CD14-positive monocyte (primary cell): Measurements from ENCODE around the gene VARS1. TPM values are rescaled to one million over a fixed set of nuclear protein-coding genes. Genes with fewer than 3 reads are reported as not detected.

Experiments used
- DNase-seq, 3 donors: peaks; one replicate each; pipeline ENCODE4 v3.0.0-alpha.2; 2011 to 2022
- H2AFZ ChIP-seq: 2 replicates; pipeline ENCODE4 v1.6.0; 2012; ENCODE audit warnings: mild to moderate bottlenecking, low read depth, low read length, inconsistent platforms; ENCODE audit not compliant: insufficient read depth, poor library complexity, severe bottlenecking
- H3K27ac ChIP-seq, 2 donors: 1 replicate in 1 of 2; 2 replicates in 1 of 2; pipeline ENCODE4 v1.5.1; 2012 to 2013; ENCODE audit warnings: low read length in 2 of 2, control low read depth in 1 of 2, inconsistent platforms in 1 of 2, low read depth in 1 of 2, mild to moderate bottlenecking in 1 of 2
- H3K27me3 ChIP-seq, 2 donors: one replicate each; pipeline versions ENCODE4 v1.6.0 to v1.6.1; 2011 to 2013; ENCODE audit warnings: low read length in 2 of 2; ENCODE audit not compliant: control insufficient read depth in 2 of 2, insufficient read depth in 2 of 2
- H3K36me3 ChIP-seq, 2 donors: replicated peaks in 1 of 2; 1 replicate in 1 of 2; 2 replicates in 1 of 2; pipeline versions ENCODE4 v1.5.1 to v1.6.1; 2012 to 2013; ENCODE audit warnings: low read length in 2 of 2, control low read depth in 1 of 2, inconsistent platforms in 1 of 2, mild to moderate bottlenecking in 1 of 2; ENCODE audit not compliant: insufficient read depth in 2 of 2, control insufficient read depth in 1 of 2
- H3K4me1 ChIP-seq, 2 donors: 1 replicate in 1 of 2; 2 replicates in 1 of 2; pipeline versions ENCODE4 v1.5.1 to v1.6.1; 2012 to 2013; ENCODE audit warnings: low read length in 2 of 2, control low read depth in 1 of 2, inconsistent platforms in 1 of 2, mild to moderate bottlenecking in 1 of 2, moderate library complexity in 1 of 2; ENCODE audit not compliant: insufficient read depth in 2 of 2, control insufficient read depth in 1 of 2
- H3K4me2 ChIP-seq: replicated peaks from 2 replicates; pipeline ENCODE3; 2012; ENCODE audit warnings: low read length, moderate library complexity, mild to moderate bottlenecking; ENCODE audit not compliant: poor library complexity, severe bottlenecking; ENCODE audit errors: extremely low read depth
- H3K4me3 ChIP-seq, 3 experiments: fragments of 200-600 bp in 1 of 3; sonication (generic) in 1 of 3; replicated peaks in 1 of 3; 1 replicate in 2 of 3; 2 replicates in 1 of 3; pipeline ENCODE4 v1.5.1; 2011 to 2013; ENCODE audit warnings: low read length in 3 of 3, mild to moderate bottlenecking in 3 of 3, control low read depth in 2 of 3, low read depth in 2 of 3, inconsistent platforms in 1 of 3, moderate library complexity in 1 of 3
- H3K79me2 ChIP-seq: 2 replicates; pipeline ENCODE4 v1.6.0; 2012; ENCODE audit warnings: mild to moderate bottlenecking, control low read depth, inconsistent platforms, low read length, moderate library complexity; ENCODE audit not compliant: insufficient read depth
- H3K9ac ChIP-seq: 2 replicates; pipeline ENCODE4 v1.6.0; 2017; ENCODE audit warnings: low read length, mild to moderate bottlenecking; ENCODE audit not compliant: insufficient read depth, poor library complexity, severe bottlenecking
- H3K9me3 ChIP-seq, 2 donors: replicated peaks in 1 of 2; 1 replicate in 1 of 2; 2 replicates in 1 of 2; pipeline versions ENCODE4 v1.5.1 to v1.6.1; 2012 to 2013; ENCODE audit warnings: low read length in 2 of 2, control low read depth in 1 of 2; ENCODE audit not compliant: control insufficient read depth in 1 of 2, insufficient read depth in 1 of 2
- H4K20me1 ChIP-seq: 2 replicates; pipeline ENCODE4 v1.6.0; 2012; ENCODE audit warnings: mild to moderate bottlenecking, low read length, control low read depth, moderate library complexity; ENCODE audit not compliant: insufficient read depth
- H3K27ac Mint-ChIP-seq, 7 donors: one replicate each; pipeline ENCODE4 v1.8.0; 2020; ENCODE audit warnings: mild to moderate bottlenecking in 7 of 7, mixed read lengths in 7 of 7, moderate library complexity in 6 of 7, inconsistent platforms in 2 of 7
- H3K27me3 Mint-ChIP-seq, 3 donors: one replicate each; pipeline ENCODE4 v1.8.0; 2021 to 2022; ENCODE audit warnings: low read depth in 3 of 3, mild to moderate bottlenecking in 3 of 3, mixed read lengths in 3 of 3, moderate library complexity in 3 of 3, inconsistent platforms in 1 of 3
- H3K36me3 Mint-ChIP-seq, 2 donors: one replicate each; pipeline ENCODE4 v1.8.0; 2020; ENCODE audit warnings: mixed read lengths in 2 of 2, inconsistent platforms in 1 of 2, mild to moderate bottlenecking in 1 of 2
- H3K4me1 Mint-ChIP-seq: one replicate; pipeline ENCODE4 v1.8.0; 2020; ENCODE audit warnings: mild to moderate bottlenecking, mixed read lengths
- H3K4me3 Mint-ChIP-seq, 2 donors: one replicate each; pipeline ENCODE4 v1.8.0; 2020; ENCODE audit warnings: mild to moderate bottlenecking in 2 of 2, mixed read lengths in 2 of 2, moderate library complexity in 1 of 2
- H3K9me3 Mint-ChIP-seq, 7 donors: one replicate each; pipeline ENCODE4 v1.8.0; 2020 to 2022; ENCODE audit warnings: mixed read lengths in 7 of 7, mild to moderate bottlenecking in 6 of 7, moderate library complexity in 6 of 7, inconsistent platforms in 2 of 7
- WGBS: methylation state at CpG from one replicate; pipeline ENCODE4 v1.1.5; 2013; ENCODE audit warnings: missing lambda C conversion rate; ENCODE audit not compliant: insufficient coverage; 5-methylcytosine and 5-hydroxymethylcytosine counted together
- intact Hi-C, 2 donors: fragments of 100-400 bp; cut with micrococcal nuclease; formaldehyde crosslinking; loops; one replicate each; pipeline versions ENCODE4 v1.15.0 to v1.15.1; 2023
- polyA plus RNA-seq, 3 donors: library from polyadenylated mRNA; depleted of rRNA in 1 of 3; unstranded in 2 of 3; stranded (reverse) in 1 of 3; fragments of 300-500 nt in 2 of 3; fragments of >200 nt in 1 of 3; fragmentation: Illumina TruSeq in 2 of 3; gene quantifications; 1 replicate in 2 of 3; 2 replicates in 1 of 3; pipeline ENCODE4 v1.2.3, GENCODE V29; 2012 to 2021
- TF ChIP-seq, protein P1 (sequence below): fragments of 200-600 bp; IDR thresholded peaks from one replicate; pipeline ENCODE4 v1.8.0; 2022; ENCODE audit warnings: antibody characterized with exemption, mild to moderate bottlenecking

The VARS1 gene
- polyA plus RNA-seq, 3 donors: 22.2 to 28.9 (median 27.3) TPM

DNA sequence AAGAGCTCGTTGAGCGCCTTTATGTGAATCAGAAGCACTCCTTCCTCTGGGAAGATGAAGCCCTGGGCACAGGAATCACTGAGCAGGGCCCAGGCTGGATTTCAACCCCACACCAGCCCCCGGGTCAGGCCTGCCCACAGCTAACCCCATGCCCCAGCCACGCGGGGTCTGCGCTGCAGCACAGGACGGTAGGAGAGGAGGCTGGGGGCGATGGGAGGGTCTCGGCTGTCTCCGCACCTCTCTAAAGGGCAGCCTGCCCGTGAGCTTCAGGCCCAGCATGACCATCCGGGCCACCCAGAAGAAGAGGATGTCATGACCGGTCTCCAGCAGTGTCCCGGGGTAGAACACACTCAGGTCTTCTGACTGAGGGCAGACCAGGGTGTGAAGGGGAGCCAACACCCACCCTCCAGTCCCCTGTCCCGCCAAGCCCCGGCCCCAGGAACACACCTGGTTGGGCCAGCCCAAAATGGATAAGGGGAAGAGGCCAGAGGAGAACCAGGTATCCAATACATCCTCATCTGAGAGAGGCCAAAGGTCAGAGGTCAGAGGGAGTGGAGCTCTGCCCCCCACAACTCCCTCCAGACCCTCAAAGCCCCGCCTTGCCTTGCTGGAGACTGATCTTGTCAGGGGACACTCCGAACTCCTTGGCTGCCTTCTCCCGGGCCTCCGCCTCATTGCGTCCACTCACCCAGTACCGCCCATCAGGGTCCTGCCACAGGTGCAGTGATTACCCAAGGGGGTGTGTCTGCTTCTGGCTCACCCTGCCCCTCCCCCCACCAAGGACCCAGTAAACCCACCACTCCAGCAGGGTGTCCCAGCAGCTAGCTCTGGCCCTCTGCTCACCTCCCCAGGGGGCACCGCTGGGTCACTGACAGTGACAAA, 14.1 kb downstream of the VARS1 start:
- no peaks in the 10 kb centered on the region for H4K20me1 ChIP-seq
- intact Hi-C loops: no loop called here
- TF ChIP-seq, protein P1, sequence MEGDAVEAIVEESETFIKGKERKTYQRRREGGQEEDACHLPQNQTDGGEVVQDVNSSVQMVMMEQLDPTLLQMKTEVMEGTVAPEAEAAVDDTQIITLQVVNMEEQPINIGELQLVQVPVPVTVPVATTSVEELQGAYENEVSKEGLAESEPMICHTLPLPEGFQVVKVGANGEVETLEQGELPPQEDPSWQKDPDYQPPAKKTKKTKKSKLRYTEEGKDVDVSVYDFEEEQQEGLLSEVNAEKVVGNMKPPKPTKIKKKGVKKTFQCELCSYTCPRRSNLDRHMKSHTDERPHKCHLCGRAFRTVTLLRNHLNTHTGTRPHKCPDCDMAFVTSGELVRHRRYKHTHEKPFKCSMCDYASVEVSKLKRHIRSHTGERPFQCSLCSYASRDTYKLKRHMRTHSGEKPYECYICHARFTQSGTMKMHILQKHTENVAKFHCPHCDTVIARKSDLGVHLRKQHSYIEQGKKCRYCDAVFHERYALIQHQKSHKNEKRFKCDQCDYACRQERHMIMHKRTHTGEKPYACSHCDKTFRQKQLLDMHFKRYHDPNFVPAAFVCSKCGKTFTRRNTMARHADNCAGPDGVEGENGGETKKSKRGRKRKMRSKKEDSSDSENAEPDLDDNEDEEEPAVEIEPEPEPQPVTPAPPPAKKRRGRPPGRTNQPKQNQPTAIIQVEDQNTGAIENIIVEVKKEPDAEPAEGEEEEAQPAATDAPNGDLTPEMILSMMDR: no peak
- Mint-ChIP-seq H3K9me3 (no peaks in the 10 kb centered on the region), H3K4me1 (peaks cover 13% of the 10 kb centered on the region), H3K36me3 (peaks cover 60 to 88% of the 10 kb centered on the region in 2 donors), H3K4me3 (no peak overlapping the region), H3K27me3 (peaks cover 0 to 3% (median 2%) of the 10 kb centered on the region in 3 donors), H3K27ac (peak overlapping the region in 3 of 7 donors; percentile 34 to 58 (median 38))
- no peaks in the 10 kb centered on the region for H3K27me3 ChIP-seq
- H3K4me3 ChIP-seq: no peak overlapping the region
- no peak overlapping the region for H3K4me2 ChIP-seq
- H3K9me3 ChIP-seq: no peaks in the 10 kb centered on the region
- H2AFZ ChIP-seq: no peak overlapping the region
- H3K9ac ChIP-seq: no peak overlapping the region
- H3K4me1 ChIP-seq: peaks cover 12 to 14% of the 10 kb centered on the region in 2 donors
- no peak for DNase-seq
- peaks cover 70 to 86% of the 10 kb centered on the region in 2 donors for H3K36me3 ChIP-seq
- WGBS: 93% methylated on average over 20 of the region's 23 CpGs
- no peaks in the 10 kb centered on the region for H3K79me2 ChIP-seq
- no peak overlapping the region for H3K27ac ChIP-seq

GRCh38 chr6:31780507-31781243, 14.9 kb downstream of the VARS1 start:
- Histone ChIP-seq H3K4me1 (peaks cover 13 to 15% of the 10 kb centered on the region in 2 donors), H3K27ac (no peak overlapping the region), H3K9me3 (no peaks in the 10 kb centered on the region), H3K27me3 (no peaks in the 10 kb centered on the region), H3K36me3 (peaks cover 70 to 78% of the 10 kb centered on the region in 2 donors), H3K4me2 (no peak overlapping the region), H2AFZ (no peak overlapping the region), H4K20me1 (no peaks in the 10 kb centered on the region), H3K4me3 (no peak overlapping the region), H3K9ac (no peak overlapping the region), H3K79me2 (no peaks in the 10 kb centered on the region)
- Mint-ChIP-seq H3K27me3 (peaks cover 2 to 3% (median 2%) of the 10 kb centered on the region in 3 donors), H3K36me3 (peaks cover 57 to 81% of the 10 kb centered on the region in 2 donors), H3K27ac (peak overlapping the region in 2 of 7 donors; percentile 34 to 62), H3K4me3 (no peak overlapping the region), H3K9me3 (no peaks in the 10 kb centered on the region), H3K4me1 (peaks cover 15% of the 10 kb centered on the region)
- TF ChIP-seq, protein P1: no peak
- WGBS: 92% methylated on average over 13 of the region's 20 CpGs
- intact Hi-C loops: no loop called here
- DNase-seq: no peak
